HCT116 (cell line): ENCODE results near the gene DKK3. TPM values are rescaled to one million over a fixed set of nuclear protein-coding genes. Genes with fewer than 3 reads are reported as not detected.

Source experiments
- ATAC-seq: fragments of 200-7000 bp; cut with Tn5 transposase; 2 replicates; pipeline ENCODE4 v1.9.1; 2020; ENCODE audit warnings: mild to moderate bottlenecking, moderate library complexity
- BruUV-seq: library from RNA; stranded (reverse); fragments of 400-500 nt; replicated peaks from 2 replicates; lab custom pipeline; 2021; lab: Mats Ljungman, UMichigan
- CTCF ChIA-PET: fragments of 300-600 bp; sonication (Branson Sonifier 250); formaldehyde crosslinking; loops from one replicate; lab custom pipeline; 2021; ENCODE audit warnings: antibody characterized with exemption; lab: Charles Lee
- POLR2A ChIA-PET: fragments of 300-600, 350-600 bp; sonication (Branson Sonifier 250); formaldehyde crosslinking; loops from one replicate; lab custom pipeline; 2021; ENCODE audit warnings: antibody characterized with exemption; lab: Charles Lee
- RAD21 ChIA-PET, 2 experiments: fragments of 300-600 bp; sonication (Branson Sonifier 250); formaldehyde crosslinking; loops; one replicate each; lab custom pipeline; 2023; ENCODE audit warnings: low total read pairs in 2 of 2; ENCODE audit not compliant: uncharacterized antibody in 2 of 2, unreplicated experiment in 2 of 2, low non-redundant PET in 1 of 2; lab: Charles Lee
- DNase-seq: peaks from one replicate; pipeline ENCODE4 v3.0.0-alpha.2; 2010; ENCODE audit warnings: low read depth, low spot score
- H2AFZ ChIP-seq: fragments of 200-600 bp; shearing (Covaris generic), sonication (generic); 2 replicates; pipeline ENCODE4 v1.6.1; 2017; ENCODE audit warnings: low read depth, mixed run types, mixed read lengths, antibody characterized with exemption, low read length; ENCODE audit not compliant: poor library complexity, severe bottlenecking
- H3K27ac ChIP-seq: 2 replicates; pipeline ENCODE4 v1.5.1; 2012; ENCODE audit warnings: low read depth, low read length
- H3K27me3 ChIP-seq: fragments of 200-600 bp; sonication (generic); 2 replicates; pipeline ENCODE4 v1.6.1; 2016; ENCODE audit warnings: mixed run types, low read length, mixed read lengths; ENCODE audit not compliant: insufficient read depth
- H3K36me3 ChIP-seq, 2 experiments: fragments of 200-500 bp in 1 of 2; fragments of 200-600 bp in 1 of 2; sonication (Bioruptor generic) in 1 of 2; sonication (generic) in 1 of 2; 2 replicates each; pipeline versions ENCODE4 v1.5.1 to v1.6.1; 2014 to 2016; ENCODE audit warnings: low read length in 2 of 2, inconsistent platforms in 1 of 2, mixed read lengths in 1 of 2, mixed run types in 1 of 2; ENCODE audit not compliant: insufficient read depth in 2 of 2, control insufficient read depth in 1 of 2
- H3K4me1 ChIP-seq, 2 experiments: fragments of 200-600 bp in 1 of 2; sonication (generic) in 1 of 2; 2 replicates each; pipeline versions ENCODE4 v1.5.1 to v1.6.1; 2012 to 2017; ENCODE audit warnings: low read length in 2 of 2, inconsistent platforms in 1 of 2, mild to moderate bottlenecking in 1 of 2, mixed read lengths in 1 of 2, mixed run types in 1 of 2, moderate library complexity in 1 of 2; ENCODE audit not compliant: insufficient read depth in 2 of 2, control insufficient read depth in 1 of 2
- H3K4me2 ChIP-seq: fragments of 200-600 bp; sonication (generic); 2 replicates; pipeline ENCODE4 v1.6.1; 2017; ENCODE audit warnings: mixed run types, low read length, mixed read lengths
- H3K4me3 ChIP-seq, 2 experiments: fragments of 200-600 bp in 1 of 2; sonication (generic) in 1 of 2; replicated peaks in 1 of 2; 2 replicates each; pipeline ENCODE4 v1.5.1; 2011 to 2016; ENCODE audit warnings: low read length in 2 of 2, control low read depth in 1 of 2, low read depth in 1 of 2, mild to moderate bottlenecking in 1 of 2, mixed read lengths in 1 of 2, mixed run types in 1 of 2
- H3K79me2 ChIP-seq: fragments of 200-600 bp; sonication (generic); 2 replicates; pipeline ENCODE4 v1.6.1; 2017; ENCODE audit warnings: mild to moderate bottlenecking, mixed run types, low read length, moderate library complexity, mixed read lengths; ENCODE audit not compliant: insufficient read depth
- H3K9ac ChIP-seq: fragments of 200-600 bp; sonication (generic); 2 replicates; pipeline ENCODE4 v1.6.1; 2016; ENCODE audit warnings: low read length, mixed read lengths
- H3K9me2 ChIP-seq: fragments of 200-600 bp; sonication (generic), shearing (Covaris generic); 2 replicates; pipeline ENCODE4 v1.6.1; 2017; ENCODE audit warnings: mixed run types, mild to moderate bottlenecking, moderate library complexity; ENCODE audit not compliant: insufficient read depth
- H3K9me3 ChIP-seq, 2 experiments: fragments of 200-500 bp in 1 of 2; fragments of 200-600 bp in 1 of 2; sonication (Bioruptor generic) in 1 of 2; sonication (generic) in 1 of 2; 2 replicates each; pipeline ENCODE4 v1.6.1; 2014 to 2017; ENCODE audit warnings: low read length in 2 of 2, mixed read lengths in 2 of 2, inconsistent platforms in 1 of 2, low read depth in 1 of 2, mild to moderate bottlenecking in 1 of 2, mixed run types in 1 of 2, moderate library complexity in 1 of 2; ENCODE audit not compliant: control insufficient read depth in 1 of 2, insufficient read depth in 1 of 2
- H4K20me1 ChIP-seq: fragments of 200-600 bp; sonication (generic), shearing (Covaris generic); 2 replicates; pipeline ENCODE4 v1.6.1; 2017; ENCODE audit warnings: mixed run types, mild to moderate bottlenecking, moderate library complexity; ENCODE audit not compliant: insufficient read depth
- CBX3 ChIP-seq: IDR thresholded peaks from 2 replicates; pipeline ENCODE4 v1.6.1; 2012; ENCODE audit warnings: low read depth
- CEBPB ChIP-seq: IDR thresholded peaks from 2 replicates; pipeline ENCODE4 v1.6.1; 2012; ENCODE audit warnings: low read depth
- CTCF ChIP-seq, 3 experiments: fragments of 200-600 bp in 1 of 3; sonication (generic) in 1 of 3; IDR thresholded peaks in 2 of 3; conservative IDR thresholded peaks in 1 of 3; 2 replicates each; pipeline ENCODE4 v1.5.1; 2012 to 2017; ENCODE audit warnings: low read depth in 2 of 3, low read length in 2 of 3, antibody characterized with exemption in 1 of 3, borderline replicate concordance in 1 of 3, control low read depth in 1 of 3, mild to moderate bottlenecking in 1 of 3, mixed read lengths in 1 of 3, mixed run types in 1 of 3, moderate library complexity in 1 of 3; ENCODE audit not compliant: insufficient read depth in 1 of 3
- EZH2 ChIP-seq: fragments of 200-600 bp; sonication (generic); IDR thresholded peaks from 2 replicates; pipeline ENCODE4 v1.6.1; 2017; ENCODE audit warnings: antibody characterized with exemption, mixed run types
- JUND ChIP-seq: IDR thresholded peaks from 2 replicates; pipeline ENCODE4 v1.6.1; 2012
- POLR2AphosphoS5 ChIP-seq: IDR thresholded peaks from 2 replicates; pipeline ENCODE4 v1.6.1; 2011; ENCODE audit warnings: mild to moderate bottlenecking, low read depth, low read length, moderate library complexity
- RAD21 ChIP-seq: IDR thresholded peaks from 2 replicates; pipeline ENCODE4 v1.6.1; 2012; ENCODE audit warnings: low read depth, mild to moderate bottlenecking
- ZBTB33 ChIP-seq: IDR thresholded peaks from 2 replicates; pipeline ENCODE4 v1.6.1; 2011; ENCODE audit warnings: mild to moderate bottlenecking, low read length, moderate library complexity; ENCODE audit not compliant: insufficient replicate concordance; ENCODE audit errors: extremely low read depth
- ZFX ChIP-seq: fragments of 450-650 bp; IDR thresholded peaks from 2 replicates; pipeline ENCODE4 v1.6.1; 2017
- intact Hi-C: fragments of 100-400 bp; cut with micrococcal nuclease; formaldehyde crosslinking; loops from 2 replicates; pipeline ENCODE4 v1.10.0; 2022
- total RNA-seq: library from RNA; stranded (reverse); gene quantifications from one replicate; pipeline ENCODE4 v1.2.1, GENCODE V29; 2021; ENCODE audit not compliant: unreplicated experiment

Gene DKK3
- total RNA-seq, 1 experiment from 2014 or later = 0.49 TPM

- CTCF ChIA-PET = no interaction called here
- ATAC-seq (no peak), DNase-seq (no peak)
- no TSS peak for BruUV-seq
- Histone ChIP-seq H3K9me3 (no peaks in the 10 kb centered on the region), H3K4me3 (no peak overlapping the region), H3K4me2 (no peak overlapping the region), H4K20me1 (no peaks in the 10 kb centered on the region), H3K27me3 (no peaks in the 10 kb centered on the region), H3K36me3 (no peaks in the 10 kb centered on the region), H3K9me2 (no peaks in the 10 kb centered on the region), H3K9ac (no peak overlapping the region), H2AFZ (no peak overlapping the region), H3K27ac (no peak overlapping the region), H3K4me1 (no peaks in the 10 kb centered on the region), H3K79me2 (no peaks in the 10 kb centered on the region)
- no peak for TF ChIP-seq JUND
- no peak for TF ChIP-seq CBX3
- no peak for TF ChIP-seq ZBTB33
- no peak for TF ChIP-seq RAD21
- TF ChIP-seq POLR2AphosphoS5 = no peak
- no peak for TF ChIP-seq CEBPB
- TF ChIP-seq ZFX = no peak
- intact Hi-C loops = no loop called here
- POLR2A ChIA-PET = interaction anchor here (0.6 kb wide), 1 partner anchor 797 kb away, joined by 4 read pairs; no protein-coding TSS in a partner anchor
- RAD21 ChIA-PET = no interaction called here
Observed at GRCh38 chr11:12057299-12057980, 49.0 kb upstream of the DKK3 start.

GRCh38 chr11:12056119-12056518, 47.7 kb upstream of the DKK3 start:
- no peaks in the 10 kb centered on the region for H3K79me2 ChIP-seq
- ATAC-seq (no peak), DNase-seq (no peak)
- no peaks in the 10 kb centered on the region for H3K27me3 ChIP-seq
- H4K20me1 ChIP-seq = no peaks in the 10 kb centered on the region
- H3K4me2 ChIP-seq = no peak overlapping the region
- H3K9ac ChIP-seq = no peak overlapping the region
- H2AFZ ChIP-seq = peak overlapping the region; percentile 50
- CTCF ChIA-PET = interaction anchor here (0.6 to 1.3 kb wide), 5 partner anchors 8 to 226 kb away, joined by 3 to 5 read pairs (median 3); no protein-coding TSS in a partner anchor
- H3K27ac ChIP-seq = no peak overlapping the region
- no peaks in the 10 kb centered on the region for H3K9me3 ChIP-seq
- no peaks in the 10 kb centered on the region for H3K4me1 ChIP-seq
- H3K36me3 ChIP-seq = no peaks in the 10 kb centered on the region
- no peak overlapping the region for H3K4me3 ChIP-seq
- RAD21 ChIA-PET = no interaction called here
- no TSS peak for BruUV-seq
- H3K9me2 ChIP-seq = no peaks in the 10 kb centered on the region
- intact Hi-C loops = no loop called here
- TF ChIP-seq CTCF (IDR thresholded peaks at IDR 0.05 in 2 of 3, conservative IDR thresholded peaks at IDR 0.05 in 1 of 3; ENCODE audit: borderline replicate concordance in 1 of 3, insufficient read depth in 1 of 3, low read depth in 2 of 3, low read length in 2 of 3) = peak in 1 of 3 experiments; percentile 32; a peak in 1 of 6 replicates
- peak; percentile 65 for TF ChIP-seq RAD21
- no peak for TF ChIP-seq EZH2
- POLR2A ChIA-PET = interaction anchor here (0.5 to 0.9 kb wide), 2 partner anchors 11 to 222 kb away, joined by 3 to 4 read pairs; no protein-coding TSS in a partner anchor
